Natural killer cell (primary cell): ENCODE results near the gene KIAA1328. TPM values are rescaled to one million over a fixed set of nuclear protein-coding genes. Genes with fewer than 3 reads are reported as not detected.

Experiments
- ATAC-seq, 3 donors: fragments of 150-1000 bp in 2 of 3; fragments of 200-7000 bp in 1 of 3; cut with Tn5 transposase; 1 replicate in 1 of 3; 2 replicates in 2 of 3; pipeline ENCODE4 v1.10.0; 2021; ENCODE audit warnings: mild to moderate bottlenecking in 2 of 3, moderate library complexity in 2 of 3
- DNase-seq, 2 donors: peaks; one replicate each; pipeline versions ENCODE4 v3.0.0 to v3.0.0-alpha.2; 2013 to 2021; ENCODE audit warnings: mixed read lengths in 1 of 2
- H3K27ac ChIP-seq: one replicate; pipeline ENCODE4 v1.5.1; 2013; ENCODE audit warnings: mild to moderate bottlenecking, low read length
- H3K27me3 ChIP-seq: one replicate; pipeline ENCODE4 v1.6.1; 2013; ENCODE audit warnings: low read length; ENCODE audit not compliant: control insufficient read depth, insufficient read depth
- H3K36me3 ChIP-seq: one replicate; pipeline ENCODE4 v1.6.1; 2013; ENCODE audit warnings: low read length; ENCODE audit not compliant: control insufficient read depth, insufficient read depth
- H3K4me1 ChIP-seq: one replicate; pipeline ENCODE4 v1.6.1; 2013; ENCODE audit warnings: low read length; ENCODE audit not compliant: control insufficient read depth, insufficient read depth
- H3K4me3 ChIP-seq: one replicate; pipeline ENCODE4 v1.5.1; 2013; ENCODE audit warnings: low read length
- H3K9me3 ChIP-seq: one replicate; pipeline ENCODE4 v1.6.1; 2013; ENCODE audit warnings: low read length; ENCODE audit not compliant: control insufficient read depth, insufficient read depth
- H3K27ac Mint-ChIP-seq, 2 donors: one replicate each; pipeline ENCODE4 v1.8.0; 2022; ENCODE audit warnings: mild to moderate bottlenecking in 2 of 2, mixed read lengths in 2 of 2, moderate library complexity in 1 of 2
- H3K27me3 Mint-ChIP-seq, 2 donors: one replicate each; pipeline ENCODE4 v1.8.0; 2022; ENCODE audit warnings: low read depth in 2 of 2, mixed read lengths in 2 of 2
- H3K36me3 Mint-ChIP-seq: one replicate; pipeline ENCODE4 v1.8.0; 2022; ENCODE audit warnings: mixed read lengths
- H3K4me1 Mint-ChIP-seq, 2 donors: one replicate each; pipeline ENCODE4 v1.8.0; 2022; ENCODE audit warnings: mixed read lengths in 2 of 2
- H3K4me3 Mint-ChIP-seq: one replicate; pipeline ENCODE4 v1.8.0; 2022; ENCODE audit warnings: mild to moderate bottlenecking, moderate library complexity, mixed read lengths
- H3K9me3 Mint-ChIP-seq, 2 donors: one replicate each; pipeline ENCODE4 v1.8.0; 2022; ENCODE audit warnings: mixed read lengths in 2 of 2
- CTCF ChIP-seq: fragments of 200-600 bp; IDR thresholded peaks from one replicate; pipeline ENCODE4 v1.8.0; 2022; ENCODE audit warnings: antibody characterized with exemption
- WGBS: methylation state at CpG from one replicate; pipeline ENCODE4 v1.1.7; 2013; ENCODE audit warnings: missing lambda C conversion rate; ENCODE audit not compliant: insufficient coverage; 5-methylcytosine and 5-hydroxymethylcytosine counted together
- intact Hi-C: fragments of 100-400 bp; cut with micrococcal nuclease; formaldehyde crosslinking; loops from one replicate; pipeline ENCODE4 v1.14.2; 2022
- total RNA-seq, 4 donors: library from RNA; stranded (reverse); fragments of 120-200 nt in 1 of 4; gene quantifications; one replicate each; pipeline versions ENCODE4 v1.2.3 to v1.2.4, GENCODE V29; 2013 to 2022

The KIAA1328 gene
- total RNA-seq, 3 donors from 2014 or later (not counting 1 experiment from before 2014, with no cell fraction given), result 12.3 to 14.3 (median 13.2) TPM

- no peak for ATAC-seq
- intact Hi-C loops, result no loop called here
- TF ChIP-seq CTCF, result no peak
- Histone ChIP-seq H3K9me3 (no peaks in the 10 kb centered on the region), H3K36me3 (no peaks in the 10 kb centered on the region), H3K4me1 (no peaks in the 10 kb centered on the region), H3K27me3 (no peaks in the 10 kb centered on the region), H3K4me3 (no peak overlapping the region), H3K27ac (no peak overlapping the region)
- Mint-ChIP-seq H3K27me3 (no peaks in the 10 kb centered on the region), H3K9me3 (no peaks in the 10 kb centered on the region), H3K27ac (no peak overlapping the region), H3K4me1 (no peaks in the 10 kb centered on the region), H3K36me3 (peaks cover 6% of the 10 kb centered on the region), H3K4me3 (no peak overlapping the region)
- WGBS, result 92% methylated on average over 5 of the region's 6 CpGs
- DNase-seq, result no peak
Measured at GRCh38 chr18:36947820-36948348, 119.0 kb downstream of the KIAA1328 start.

- no peaks in the 10 kb centered on the region for H3K9me3 Mint-ChIP-seq
- intact Hi-C loops, result no loop called here
- H3K27me3 Mint-ChIP-seq, result no peaks in the 10 kb centered on the region
- Histone ChIP-seq H3K27ac (no peak overlapping the region), H3K9me3 (no peaks in the 10 kb centered on the region), H3K27me3 (no peaks in the 10 kb centered on the region), H3K36me3 (no peaks in the 10 kb centered on the region), H3K4me3 (no peak overlapping the region), H3K4me1 (no peaks in the 10 kb centered on the region)
- ATAC-seq (no peak), DNase-seq (no peak)
- no peaks in the 10 kb centered on the region for H3K4me1 Mint-ChIP-seq
- H3K27ac Mint-ChIP-seq, result no peak overlapping the region
- H3K4me3 Mint-ChIP-seq, result no peak overlapping the region
- no peak for TF ChIP-seq CTCF
- H3K36me3 Mint-ChIP-seq, result peaks cover 6% of the 10 kb centered on the region
- WGBS, result 45% methylated on average over 3 of the region's 4 CpGs
Measured at GRCh38 chr18:36950282-36950681, 121.4 kb downstream of the KIAA1328 start.

GRCh38 chr18:36950960-36951359 lies 122.0 kb downstream of the KIAA1328 start:
- no peaks in the 10 kb centered on the region for H3K36me3 ChIP-seq
- ATAC-seq, result no peak
- H3K27ac ChIP-seq, result no peak overlapping the region
- no peaks in the 10 kb centered on the region for H3K9me3 ChIP-seq
- DNase-seq, result no peak
- Mint-ChIP-seq H3K36me3 (peaks cover 6% of the 10 kb centered on the region), H3K27ac (no peak overlapping the region), H3K4me3 (no peak overlapping the region), H3K27me3 (no peaks in the 10 kb centered on the region), H3K4me1 (no peaks in the 10 kb centered on the region), H3K9me3 (no peaks in the 10 kb centered on the region)
- no peak for TF ChIP-seq CTCF
- no peaks in the 10 kb centered on the region for H3K4me1 ChIP-seq
- 84% methylated on average over 2 of the region's 2 CpGs for WGBS
- intact Hi-C loops, result no loop called here
- H3K4me3 ChIP-seq, result no peak overlapping the region
- no peaks in the 10 kb centered on the region for H3K27me3 ChIP-seq

- Histone ChIP-seq H3K4me3 (no peak overlapping the region), H3K9me3 (no peaks in the 10 kb centered on the region), H3K27ac (no peak overlapping the region), H3K4me1 (no peaks in the 10 kb centered on the region), H3K27me3 (no peaks in the 10 kb centered on the region), H3K36me3 (no peaks in the 10 kb centered on the region)
- Mint-ChIP-seq H3K4me1 (no peaks in the 10 kb centered on the region), H3K9me3 (peaks cover 0 to 2% of the 10 kb centered on the region in 2 donors), H3K4me3 (no peak overlapping the region), H3K27me3 (no peaks in the 10 kb centered on the region), H3K27ac (no peak overlapping the region), H3K36me3 (peaks cover 9% of the 10 kb centered on the region)
- no CpG with 5 or more reads among the region's 1 CpG for WGBS
- intact Hi-C loops, result no loop called here
- ATAC-seq (no peak), DNase-seq (no peak)
- no peak for TF ChIP-seq CTCF
Measured at GRCh38 chr18:36953047-36953446, 124.1 kb downstream of the KIAA1328 start.
